K562 (cell line): Measurements from ENCODE around the gene SLC27A4. TPM values are rescaled to one million over a fixed set of nuclear protein-coding genes. Genes with fewer than 3 reads are reported as not detected.

Source experiments
- ETS2 ChIP-seq: IDR thresholded peaks from 2 replicates; pipeline ENCODE4 v1.6.1; 2016; ENCODE audit warnings: borderline replicate concordance, missing genetic modification characterization, mild to moderate bottlenecking, moderate library complexity, missing compliant biosample characterization; ENCODE audit not compliant: poor library complexity, severe bottlenecking
- EWSR1 ChIP-seq: fragments of 450-650 bp; IDR thresholded peaks from 2 replicates; pipeline ENCODE4 v1.6.1; 2018; ENCODE audit warnings: borderline replicate concordance, mild to moderate bottlenecking, low read depth, moderate library complexity; ENCODE audit not compliant: partially characterized antibody
- HMG20A ChIP-seq: fragments of 450-650 bp; formaldehyde crosslinking; conservative IDR thresholded peaks from 2 replicates; pipeline ENCODE4 v1.4.0; 2020; ENCODE audit warnings: mild to moderate bottlenecking, mixed read lengths
- MAFK ChIP-seq: IDR thresholded peaks from 2 replicates; pipeline ENCODE4 v1.6.1; 2011; ENCODE audit warnings: low read length, improper control_type of control experiment
- MXI1 ChIP-seq: IDR thresholded peaks from 2 replicates; pipeline ENCODE4 v1.6.1; 2011; ENCODE audit warnings: low read depth, mild to moderate bottlenecking, improper control_type of control experiment, low read length
- MYNN ChIP-seq, 2 experiments: sonication (generic); formaldehyde crosslinking in 1 of 2; IDR thresholded peaks; 2 replicates each; pipeline versions ENCODE4 v1.5.0 to v1.6.1; 2016 to 2020; ENCODE audit warnings: antibody characterized with exemption in 1 of 2, missing genetic modification reagents in 1 of 2
- NR3C1 ChIP-seq: sonication (generic); formaldehyde crosslinking; IDR thresholded peaks from 2 replicates; pipeline ENCODE4 v1.8.1; 2022; ENCODE audit warnings: missing genetic modification reagents
- PHB2 ChIP-seq: fragments of 450-650 bp; IDR thresholded peaks from 2 replicates; pipeline ENCODE4 v1.6.1; 2017; ENCODE audit warnings: low read depth
- PTTG1 ChIP-seq: fragments of 450-650 bp; IDR thresholded peaks from 2 replicates; pipeline ENCODE4 v1.6.1; 2016; ENCODE audit warnings: low read depth, mild to moderate bottlenecking, missing genetic modification characterization, missing compliant biosample characterization
- STAT5B ChIP-seq: fragments of 250-450 bp; sonication (Bioruptor Pico); IDR thresholded peaks from 2 replicates; pipeline ENCODE4 v1.8.0; 2021; ENCODE audit warnings: mild to moderate bottlenecking, inconsistent platforms
- TAL1 ChIP-seq: fragments of 450-650 bp; IDR thresholded peaks from 2 replicates; pipeline ENCODE4 v1.6.1; 2016; ENCODE audit warnings: mild to moderate bottlenecking
- ZNF175 ChIP-seq: fragments of 200-800 bp; sonication (Bioruptor generic); IDR thresholded peaks from 2 replicates; pipeline ENCODE4 v1.6.1; 2016; ENCODE audit warnings: low read depth, mild to moderate bottlenecking, missing genetic modification characterization, missing compliant biosample characterization
- polyA plus RNA-seq, 8 experiments: library from polyadenylated mRNA; depleted of rRNA in 4 of 8; stranded (reverse) in 5 of 8; unstranded in 3 of 8; fragments of >200 nt; fragmentation: Nextera tagmentation in 2 of 8; fragmentation: Illumina TruSeq in 1 of 8; extraction: Ambion mirVana in 2 of 8; extraction: Trizol in 1 of 8; gene quantifications; 2 replicates each; pipeline versions ENCODE4 v1.2.1 to v1.2.3, GENCODE V29; 2011 to 2014; ENCODE audit warnings: inconsistent platforms in 1 of 8, missing spikeins in 1 of 8
- total RNA-seq, 7 experiments: library from RNA; depleted of rRNA in 6 of 7; stranded (reverse); fragments of >200 nt in 6 of 7; fragmentation: Illumina TruSeq in 2 of 7; extraction: Trizol in 2 of 7; gene quantifications; 2 replicates each; pipeline versions ENCODE4 v1.2.1 to v1.2.3, GENCODE V29; 2011 to 2021; ENCODE audit warnings: low replicate concordance in 1 of 7
- TF ChIP-seq, protein P1 (sequence below): fragments of 450-650 bp; formaldehyde crosslinking; IDR thresholded peaks from 2 replicates; pipeline ENCODE4 v1.4.0; 2020; ENCODE audit warnings: mild to moderate bottlenecking, mixed read lengths
- TF ChIP-seq, protein P2 (sequence below): fragments of 450-650 bp; IDR thresholded peaks from 2 replicates; pipeline ENCODE4 v1.6.1; 2016
- TF ChIP-seq, protein P3 (sequence below), 2 experiments: IDR thresholded peaks; 2 replicates each; pipeline ENCODE4 v1.6.1; 2011; ENCODE audit warnings: borderline replicate concordance in 1 of 2, control low read depth in 1 of 2, low read depth in 1 of 2, low read length in 1 of 2, mild to moderate bottlenecking in 1 of 2, mixed read lengths in 1 of 2, moderate library complexity in 1 of 2; ENCODE audit not compliant: insufficient read depth in 1 of 2, insufficient read length in 1 of 2, poor library complexity in 1 of 2, severe bottlenecking in 1 of 2; ENCODE audit errors: extremely low read depth in 1 of 2
- TF ChIP-seq, protein P4 (sequence below): fragments of 250-450 bp; sonication (Bioruptor Pico); IDR thresholded peaks from 2 replicates; pipeline ENCODE4 v1.8.0; 2022; ENCODE audit warnings: moderate library complexity, mild to moderate bottlenecking, inconsistent platforms
- TF ChIP-seq, protein P5 (sequence below): fragments of 250-450 bp; sonication (Bioruptor Pico); IDR thresholded peaks from 2 replicates; pipeline ENCODE4 v1.8.0; 2022; ENCODE audit warnings: inconsistent platforms

The SLC27A4 gene
- total and polyA plus RNA-seq, 9 of the 15 experiments (the other 6 are each of a cell fraction or from before 2014, with no cell fraction given) = 0.25 to 35.7 (median 14.0) TPM

DNA sequence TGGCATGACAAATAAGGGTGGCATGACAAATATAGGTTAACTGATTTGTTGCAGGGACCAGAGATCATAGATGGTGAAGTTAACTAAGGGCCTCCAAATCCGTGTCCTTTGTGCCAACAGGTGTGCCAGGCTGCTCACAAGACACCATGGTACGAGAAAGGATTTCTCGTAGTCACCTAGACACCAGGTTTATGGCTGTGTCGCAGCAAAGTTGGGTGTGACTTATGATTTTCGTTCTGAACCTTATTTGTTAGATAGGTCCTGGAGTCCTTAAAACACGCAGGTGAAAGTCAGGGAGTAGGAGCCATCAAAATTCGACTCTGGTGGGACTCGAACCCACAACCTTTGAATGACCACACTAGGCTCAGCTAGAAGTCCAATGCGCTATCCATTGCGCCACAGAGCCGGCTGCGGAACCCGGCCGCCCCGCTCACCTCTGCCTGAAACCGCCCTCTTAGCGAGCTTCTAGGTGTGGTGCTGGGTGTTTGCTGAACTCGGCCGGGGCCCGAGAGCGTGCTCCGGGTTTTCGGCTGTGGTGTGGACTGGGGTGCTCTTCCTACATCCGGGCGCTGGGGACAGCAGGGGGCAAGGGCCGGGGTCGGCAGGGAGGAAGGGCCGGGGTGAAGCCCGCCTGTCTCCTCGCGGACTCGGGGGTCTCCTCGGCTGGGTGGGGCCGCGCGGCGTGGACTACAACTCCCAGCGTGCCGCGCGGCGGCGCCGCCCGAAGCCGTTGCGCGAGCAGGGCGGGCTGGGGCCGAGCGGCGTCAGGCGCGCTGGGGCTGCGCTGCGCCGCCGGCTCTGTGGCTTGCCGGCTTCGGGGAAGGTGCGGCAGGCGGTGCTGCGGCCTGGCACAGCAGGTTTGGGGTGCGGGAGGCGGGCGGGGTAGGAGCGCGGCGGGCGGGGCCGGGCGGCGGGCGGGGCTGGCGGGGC, at the start of gene SLC27A4 (continued):
- TF ChIP-seq, protein P1, sequence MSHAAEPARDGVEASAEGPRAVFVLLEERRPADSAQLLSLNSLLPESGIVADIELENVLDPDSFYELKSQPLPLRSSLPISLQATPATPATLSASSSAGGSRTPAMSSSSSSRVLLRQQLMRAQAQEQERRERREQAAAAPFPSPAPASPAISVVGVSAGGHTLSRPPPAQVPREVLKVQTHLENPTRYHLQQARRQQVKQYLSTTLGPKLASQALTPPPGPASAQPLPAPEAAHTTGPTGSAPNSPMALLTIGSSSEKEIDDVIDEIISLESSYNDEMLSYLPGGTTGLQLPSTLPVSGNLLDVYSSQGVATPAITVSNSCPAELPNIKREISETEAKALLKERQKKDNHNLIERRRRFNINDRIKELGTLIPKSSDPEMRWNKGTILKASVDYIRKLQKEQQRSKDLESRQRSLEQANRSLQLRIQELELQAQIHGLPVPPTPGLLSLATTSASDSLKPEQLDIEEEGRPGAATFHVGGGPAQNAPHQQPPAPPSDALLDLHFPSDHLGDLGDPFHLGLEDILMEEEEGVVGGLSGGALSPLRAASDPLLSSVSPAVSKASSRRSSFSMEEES = no peak
- TF ChIP-seq NR3C1 (CRISPR knock-in tag) = no peak
- TF ChIP-seq, protein P2, sequence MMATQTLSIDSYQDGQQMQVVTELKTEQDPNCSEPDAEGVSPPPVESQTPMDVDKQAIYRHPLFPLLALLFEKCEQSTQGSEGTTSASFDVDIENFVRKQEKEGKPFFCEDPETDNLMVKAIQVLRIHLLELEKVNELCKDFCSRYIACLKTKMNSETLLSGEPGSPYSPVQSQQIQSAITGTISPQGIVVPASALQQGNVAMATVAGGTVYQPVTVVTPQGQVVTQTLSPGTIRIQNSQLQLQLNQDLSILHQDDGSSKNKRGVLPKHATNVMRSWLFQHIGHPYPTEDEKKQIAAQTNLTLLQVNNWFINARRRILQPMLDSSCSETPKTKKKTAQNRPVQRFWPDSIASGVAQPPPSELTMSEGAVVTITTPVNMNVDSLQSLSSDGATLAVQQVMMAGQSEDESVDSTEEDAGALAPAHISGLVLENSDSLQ = peak; percentile 42
- TF ChIP-seq TAL1 = no peak
- peak; percentile 78; the same call in 1 of the 2 replicates for TF ChIP-seq ZNF175 (CRISPR knock-in tag)
- no peak for TF ChIP-seq EWSR1
- peak; percentile 84; the same call in 1 of the 2 replicates for TF ChIP-seq MXI1
- TF ChIP-seq, protein P3, sequence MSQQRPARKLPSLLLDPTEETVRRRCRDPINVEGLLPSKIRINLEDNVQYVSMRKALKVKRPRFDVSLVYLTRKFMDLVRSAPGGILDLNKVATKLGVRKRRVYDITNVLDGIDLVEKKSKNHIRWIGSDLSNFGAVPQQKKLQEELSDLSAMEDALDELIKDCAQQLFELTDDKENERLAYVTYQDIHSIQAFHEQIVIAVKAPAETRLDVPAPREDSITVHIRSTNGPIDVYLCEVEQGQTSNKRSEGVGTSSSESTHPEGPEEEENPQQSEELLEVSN (IDR thresholded peaks at IDR 0.05; ENCODE audit: borderline replicate concordance in 1 of 2, extremely low read depth in 1 of 2, insufficient read depth in 1 of 2, insufficient read length in 1 of 2, low read depth in 1 of 2, low read length in 1 of 2, poor library complexity in 1 of 2, severe bottlenecking in 1 of 2) = peak; percentile 94 to 98
- no peak for TF ChIP-seq MYNN (IDR thresholded peaks at IDR 0.05)
- TF ChIP-seq MYNN (CRISPR knock-in tag; IDR thresholded peaks at IDR 0.05) = no peak
- no peak; the same call in 1 of the 2 replicates for TF ChIP-seq PHB2
- 0 out of 2 replicates have a peak, but pooled peaks have one; percentile 11 for TF ChIP-seq MAFK
- TF ChIP-seq, protein P4, sequence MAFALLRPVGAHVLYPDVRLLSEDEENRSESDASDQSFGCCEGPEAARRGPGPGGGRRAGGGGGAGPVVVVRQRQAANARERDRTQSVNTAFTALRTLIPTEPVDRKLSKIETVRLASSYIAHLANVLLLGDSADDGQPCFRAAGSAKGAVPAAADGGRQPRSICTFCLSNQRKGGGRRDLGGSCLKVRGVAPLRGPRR (CRISPR knock-in tag) = no peak
- no peak for TF ChIP-seq PTTG1
- no peak for TF ChIP-seq HMG20A (CRISPR knock-in tag)
- TF ChIP-seq ETS2 (tag) = no peak
- TF ChIP-seq STAT5B (CRISPR knock-in tag) = no peak
- TF ChIP-seq, protein P5, sequence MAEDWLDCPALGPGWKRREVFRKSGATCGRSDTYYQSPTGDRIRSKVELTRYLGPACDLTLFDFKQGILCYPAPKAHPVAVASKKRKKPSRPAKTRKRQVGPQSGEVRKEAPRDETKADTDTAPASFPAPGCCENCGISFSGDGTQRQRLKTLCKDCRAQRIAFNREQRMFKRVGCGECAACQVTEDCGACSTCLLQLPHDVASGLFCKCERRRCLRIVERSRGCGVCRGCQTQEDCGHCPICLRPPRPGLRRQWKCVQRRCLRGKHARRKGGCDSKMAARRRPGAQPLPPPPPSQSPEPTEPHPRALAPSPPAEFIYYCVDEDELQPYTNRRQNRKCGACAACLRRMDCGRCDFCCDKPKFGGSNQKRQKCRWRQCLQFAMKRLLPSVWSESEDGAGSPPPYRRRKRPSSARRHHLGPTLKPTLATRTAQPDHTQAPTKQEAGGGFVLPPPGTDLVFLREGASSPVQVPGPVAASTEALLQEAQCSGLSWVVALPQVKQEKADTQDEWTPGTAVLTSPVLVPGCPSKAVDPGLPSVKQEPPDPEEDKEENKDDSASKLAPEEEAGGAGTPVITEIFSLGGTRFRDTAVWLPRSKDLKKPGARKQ = no peak
